ENCODE measurements around the gene BAHD1. TPM values are rescaled to one million over a fixed set of nuclear protein-coding genes. Genes with fewer than 3 reads are reported as not detected.

BAHD1 gene
- total RNA-seq, 1 experiment from 2014 or later: 49.1 TPM

- TF ChIP-seq ZNF532 (CRISPR knock-in tag; IDR thresholded peaks at IDR 0.05; ENCODE audit: borderline replicate concordance) (no peak), JUN (CRISPR knock-in tag; IDR thresholded peaks at IDR 0.05) (no peak), ZNF263 (CRISPR knock-in tag; IDR thresholded peaks at IDR 0.05; ENCODE audit: low read depth) (no peak), ATF6 (CRISPR knock-in tag; IDR thresholded peaks at IDR 0.05) (no peak), PRRX2 (CRISPR knock-in tag; IDR thresholded peaks at IDR 0.05) (no peak), CREB1 (CRISPR knock-in tag; IDR thresholded peaks at IDR 0.05) (no peak), ZNF121 (CRISPR knock-in tag; IDR thresholded peaks at IDR 0.05) (no peak), AR (CRISPR knock-in tag; IDR thresholded peaks at IDR 0.05) (no peak), GRHL2 (CRISPR knock-in tag; IDR thresholded peaks at IDR 0.05; ENCODE audit: insufficient replicate concordance, severe bottlenecking) (no peak)
Observed at GRCh38 chr15:40409366-40409765, 31.4 kb upstream of the BAHD1 start (continued).

- no peaks in the 10 kb centered on the region for H3K27me3 Mint-ChIP-seq (ENCODE audit: low read depth)
- CTCF ChIA-PET: interaction anchor here (0.9 to 1.5 kb wide), 2 partner anchors 66 to 73 kb away, joined by 3 to 7 read pairs; no protein-coding TSS in a partner anchor
- POLR2A ChIA-PET: no interaction called here
- TF ChIP-seq JAZF1 (CRISPR knock-in tag; IDR thresholded peaks at IDR 0.05) (no peak), ATF3 (CRISPR knock-in tag; conservative IDR thresholded peaks at IDR 0.05) (no peak), ZNF396 (CRISPR knock-in tag; IDR thresholded peaks at IDR 0.05; ENCODE audit: borderline replicate concordance) (no peak), GABPB1 (CRISPR knock-in tag; IDR thresholded peaks at IDR 0.05) (no peak), ZNF416 (CRISPR knock-in tag; IDR thresholded peaks at IDR 0.05) (no peak), TEAD1 (CRISPR knock-in tag; IDR thresholded peaks at IDR 0.05) (no peak), SOX15 (CRISPR knock-in tag; IDR thresholded peaks at IDR 0.05) (no peak), E2F1 (CRISPR knock-in tag; IDR thresholded peaks at IDR 0.05) (no peak), USF1 (CRISPR knock-in tag; IDR thresholded peaks at IDR 0.05) (no peak), NR3C1 (CRISPR knock-in tag; conservative IDR thresholded peaks at IDR 0.05; ENCODE audit: low read depth) (no peak), TCF7 (CRISPR knock-in tag; IDR thresholded peaks at IDR 0.05; ENCODE audit: low read depth) (no peak), ZNF281 (CRISPR knock-in tag; IDR thresholded peaks at IDR 0.05) (no peak)
- peaks cover 67% of the 10 kb centered on the region for H3K36me3 Mint-ChIP-seq
- no peak for DNase-seq (ENCODE audit: low spot score)
- H3K4me3 Mint-ChIP-seq: no peak overlapping the region
- H3K4me1 Mint-ChIP-seq: peaks cover 11% of the 10 kb centered on the region
- no peak overlapping the region for H3K27ac Mint-ChIP-seq
- no peaks in the 10 kb centered on the region for H3K9me3 Mint-ChIP-seq
- ATAC-seq: no peak
Observed at GRCh38 chr15:40410476-40410875, 30.3 kb upstream of the BAHD1 start.

All from WTC11 (cell line).